Activated CD4-positive, alpha-beta T cell treated with anti-CD3 and anti-CD28 coated beads, Interleukin-2, amount 50 U/mL, for 48 hours (primary cell): ENCODE results near the gene SPC25.
"Not testable (repeated sequence)": the region's sequence is repeated elsewhere in the genome, so short reads cannot be mapped to it uniquely, and the experiment has no call there.

Experiments used
- DNase-seq, 2 experiments: peaks; one replicate each; pipeline ENCODE4 v3.0.0-alpha.2; 2020

The SPC25 gene, protein sequence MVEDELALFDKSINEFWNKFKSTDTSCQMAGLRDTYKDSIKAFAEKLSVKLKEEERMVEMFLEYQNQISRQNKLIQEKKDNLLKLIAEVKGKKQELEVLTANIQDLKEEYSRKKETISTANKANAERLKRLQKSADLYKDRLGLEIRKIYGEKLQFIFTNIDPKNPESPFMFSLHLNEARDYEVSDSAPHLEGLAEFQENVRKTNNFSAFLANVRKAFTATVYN

GRCh38 chr2:168890006-168890782, at the start of gene SPC25:
Gene SPC25, minus strand, starts transcription at chr2:168890430. Its CDS starts 911 bp downstream, at chr2:168889519.
- DNase-seq, result peak; percentile 88 to 92

DNA sequence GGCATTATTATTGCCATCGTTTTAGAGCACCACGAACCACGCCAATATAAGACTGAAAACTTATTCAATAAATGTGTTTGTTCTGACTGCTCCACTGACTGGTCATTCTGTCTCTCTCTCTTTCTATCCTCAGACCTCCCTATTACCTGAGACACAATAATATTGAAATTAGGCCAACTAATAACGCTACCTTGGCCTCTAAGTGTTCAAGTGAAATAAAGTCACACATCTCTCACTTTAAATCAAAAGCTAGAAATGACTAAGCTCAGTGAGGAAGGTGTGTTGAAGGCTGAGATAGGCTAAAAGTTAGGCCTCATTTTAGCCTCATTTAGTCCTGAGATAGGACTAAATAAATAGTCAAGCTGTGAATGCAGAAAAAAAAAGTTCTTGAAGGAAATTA, 49.7 kb upstream of the SPC25 start:
- DNase-seq, result no peak

DNA sequence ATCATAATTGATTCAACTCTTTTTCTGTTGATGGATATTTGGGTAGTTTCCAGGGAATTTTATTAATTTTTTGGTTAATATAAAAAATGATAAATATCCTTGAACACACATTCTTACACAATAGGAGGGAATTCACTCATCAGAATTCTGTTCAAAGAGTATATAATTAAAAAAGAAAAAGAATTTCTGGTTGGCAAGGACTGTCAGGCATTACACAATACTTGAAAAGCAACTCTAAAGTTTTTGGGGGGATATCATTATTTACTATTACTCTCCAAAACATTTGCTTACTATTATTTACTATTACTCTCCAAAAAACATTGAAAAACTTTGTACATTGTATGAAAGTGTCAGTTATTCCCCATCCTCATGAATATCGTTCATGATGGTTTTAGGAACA, 48.8 kb upstream of the SPC25 start:
- no peak for DNase-seq

GRCh38 chr2:168935810-168936581, 45.8 kb upstream of the SPC25 start:
- no peak for DNase-seq

DNA sequence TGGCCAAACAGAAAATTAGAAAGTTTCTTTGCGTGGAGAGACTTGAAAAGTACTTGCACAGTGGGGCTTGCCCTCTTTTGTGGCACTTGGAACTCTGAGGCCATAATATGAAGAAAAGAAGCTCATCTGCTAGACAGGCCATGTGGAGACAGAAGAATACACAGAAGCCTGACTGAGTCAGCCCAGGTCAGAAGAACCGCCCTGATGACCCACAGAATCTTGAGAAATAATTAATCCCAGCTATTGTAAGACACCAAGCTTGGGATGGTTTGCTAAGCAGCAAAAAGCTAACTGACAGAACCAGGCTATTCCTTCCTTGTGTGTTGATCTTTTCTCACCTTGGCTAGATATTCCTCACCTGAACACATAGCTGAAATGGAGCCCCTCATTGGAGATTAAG, 44.6 kb upstream of the SPC25 start:
- no peak for DNase-seq

DNA sequence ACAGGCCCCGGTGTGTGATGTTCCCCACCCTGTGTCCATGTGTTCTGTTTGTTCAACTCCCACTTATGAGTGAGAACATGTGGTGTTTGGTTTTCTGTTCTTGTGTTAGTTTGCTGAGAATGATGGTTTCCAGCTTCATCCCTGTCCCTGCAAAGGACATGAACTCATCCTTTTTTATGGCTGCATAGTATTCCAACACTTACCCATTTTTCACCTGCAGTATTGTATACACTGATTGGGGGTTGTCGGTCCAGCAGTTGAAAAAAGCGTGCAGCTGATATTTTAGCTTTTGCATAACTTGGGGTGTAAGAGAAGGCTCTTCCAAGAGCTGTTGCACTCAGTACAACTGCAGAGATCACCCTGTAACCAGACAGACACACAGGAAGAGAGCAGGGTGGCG, 41.9 kb upstream of the SPC25 start:
- not testable (repeated sequence) for DNase-seq

DNA sequence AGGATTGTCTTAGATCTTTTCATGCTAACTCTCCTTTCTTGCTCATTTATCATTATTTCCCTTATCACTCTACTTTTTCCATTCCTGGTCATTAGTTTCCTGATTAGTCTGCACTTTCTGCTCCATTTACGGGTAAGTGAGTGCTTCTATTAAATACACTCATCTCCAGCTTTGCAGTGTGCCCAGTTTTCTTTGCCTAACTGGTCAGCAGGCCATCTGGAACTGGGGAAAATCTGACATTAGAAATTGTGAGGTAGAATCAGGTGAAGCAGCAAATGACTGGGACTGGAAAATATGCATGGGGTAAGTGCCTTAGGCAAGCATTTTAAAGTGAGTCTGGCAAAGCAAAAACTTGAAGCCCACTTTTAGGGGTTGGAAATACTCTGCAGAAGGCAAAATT, 40.0 kb upstream of the SPC25 start:
- no peak for DNase-seq

GRCh38 chr2:168929031-168929430, 38.8 kb upstream of the SPC25 start:
- no peak for DNase-seq

DNA sequence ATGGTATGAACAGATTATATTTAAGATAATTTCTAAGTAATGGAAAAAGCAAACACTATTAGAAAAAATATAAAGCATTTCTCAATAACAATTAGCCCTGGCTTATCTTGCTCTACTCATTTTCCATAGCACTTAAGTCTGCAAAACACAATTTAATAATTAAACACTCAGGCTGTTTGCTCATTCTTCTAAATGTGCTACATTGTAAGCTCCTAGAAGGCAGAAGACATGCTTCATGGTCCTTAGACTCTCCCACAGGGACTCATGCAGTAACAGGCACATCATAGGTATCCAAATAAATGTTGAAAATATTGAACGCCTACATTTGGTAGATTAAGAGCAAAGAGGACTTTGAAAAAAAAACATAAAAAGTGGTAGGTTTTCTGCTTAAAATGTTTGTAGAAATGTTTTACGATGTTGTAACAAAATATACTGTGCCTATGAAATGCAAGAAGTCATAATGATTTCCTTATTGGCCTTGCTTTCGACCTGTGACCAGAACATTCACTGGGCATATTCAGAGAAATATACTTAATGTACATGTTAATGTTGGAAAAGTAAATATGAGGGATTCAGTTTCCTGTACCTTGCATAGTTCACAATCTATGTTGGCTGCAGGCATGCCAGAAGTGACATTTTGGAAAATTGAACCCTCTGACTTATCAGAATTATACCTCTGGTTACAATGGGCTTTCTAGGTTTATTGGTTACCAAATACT, 38.0 kb upstream of the SPC25 start:
- no peak for DNase-seq

DNA sequence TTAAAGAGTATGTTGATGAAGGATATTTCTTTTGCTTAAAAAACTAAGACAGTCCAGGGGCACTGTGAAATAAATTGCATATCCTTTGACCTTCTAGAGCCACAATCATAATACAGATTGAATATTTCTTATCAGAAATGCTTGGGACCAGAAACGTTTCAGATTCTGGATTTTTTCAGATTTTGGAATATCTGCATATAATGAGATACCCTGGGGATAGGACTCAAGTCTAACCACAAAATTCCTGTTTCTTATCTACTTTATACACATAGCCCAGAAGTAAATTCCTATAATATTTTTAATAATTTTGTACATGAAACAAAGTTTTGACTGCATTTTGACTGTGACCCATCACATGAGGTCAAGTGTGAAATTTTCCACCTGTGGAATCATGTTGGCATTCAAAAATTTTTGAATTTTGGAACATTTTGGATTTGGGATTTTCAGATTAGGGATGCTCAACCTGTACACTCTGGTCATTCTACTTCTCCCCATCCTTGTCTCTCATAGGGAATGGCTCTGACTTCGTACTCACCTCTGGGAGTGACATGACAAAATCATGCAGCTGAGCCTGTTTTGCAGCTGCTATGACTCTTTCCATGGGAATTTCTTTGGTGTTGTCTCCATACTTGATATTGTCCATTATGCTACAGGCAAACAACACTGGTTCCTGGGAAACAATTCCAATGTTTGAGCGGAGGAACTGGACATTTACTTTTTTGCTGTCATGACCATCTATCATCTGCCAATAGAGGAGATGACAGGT, 36.6 kb upstream of the SPC25 start:
- DNase-seq, result no peak

GRCh38 chr2:168920504-168921157, 30.4 kb upstream of the SPC25 start:
- no peak for DNase-seq

GRCh38 chr2:168916331-168916675, 26.1 kb upstream of the SPC25 start:
- no peak for DNase-seq

GRCh38 chr2:168915441-168916330, 25.5 kb upstream of the SPC25 start:
- no peak for DNase-seq

DNA sequence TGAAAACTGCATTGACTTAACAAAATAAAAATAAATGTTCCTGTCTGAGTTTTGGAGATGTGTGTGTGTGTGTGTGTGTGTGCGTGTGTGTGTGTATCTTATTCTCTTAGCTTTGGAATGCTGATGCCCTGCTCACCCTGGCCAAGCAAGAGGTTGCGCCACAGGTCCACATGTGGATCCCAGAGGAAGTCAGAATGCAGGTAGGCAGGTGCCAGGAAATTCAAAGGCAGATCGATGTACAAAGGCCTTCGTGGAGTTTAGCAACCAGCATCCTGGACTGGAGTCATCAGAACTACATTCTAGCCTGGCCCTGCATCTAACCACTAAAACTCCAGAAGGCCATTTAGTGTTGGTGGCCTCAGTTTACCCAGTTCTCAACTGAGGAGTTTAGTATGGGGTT, 23.3 kb upstream of the SPC25 start:
- no peak for DNase-seq

GRCh38 chr2:168912901-168913369, 22.7 kb upstream of the SPC25 start:
- no peak for DNase-seq

GRCh38 chr2:168912466-168912865, 22.2 kb upstream of the SPC25 start:
- DNase-seq, result no peak

DNA sequence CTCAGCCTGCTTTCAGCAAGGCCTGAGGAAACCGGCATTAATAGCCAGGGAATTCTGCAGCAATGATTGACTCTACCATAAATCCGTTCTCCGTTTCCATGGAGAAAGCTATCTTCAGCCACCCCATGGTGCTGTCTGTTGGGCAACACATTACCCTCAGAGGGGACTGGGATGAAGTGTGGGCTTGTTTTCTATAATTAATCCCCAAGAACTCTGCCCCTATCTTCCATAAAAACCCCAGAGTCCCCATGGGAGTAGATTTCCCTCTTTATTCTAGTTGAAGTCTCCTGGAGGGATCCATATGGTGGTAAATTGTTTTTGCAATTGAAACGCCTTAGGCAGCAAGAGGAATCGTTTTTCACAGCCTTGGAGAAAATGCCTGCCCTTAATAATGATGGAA, 20.1 kb upstream of the SPC25 start:
- no peak for DNase-seq

DNA sequence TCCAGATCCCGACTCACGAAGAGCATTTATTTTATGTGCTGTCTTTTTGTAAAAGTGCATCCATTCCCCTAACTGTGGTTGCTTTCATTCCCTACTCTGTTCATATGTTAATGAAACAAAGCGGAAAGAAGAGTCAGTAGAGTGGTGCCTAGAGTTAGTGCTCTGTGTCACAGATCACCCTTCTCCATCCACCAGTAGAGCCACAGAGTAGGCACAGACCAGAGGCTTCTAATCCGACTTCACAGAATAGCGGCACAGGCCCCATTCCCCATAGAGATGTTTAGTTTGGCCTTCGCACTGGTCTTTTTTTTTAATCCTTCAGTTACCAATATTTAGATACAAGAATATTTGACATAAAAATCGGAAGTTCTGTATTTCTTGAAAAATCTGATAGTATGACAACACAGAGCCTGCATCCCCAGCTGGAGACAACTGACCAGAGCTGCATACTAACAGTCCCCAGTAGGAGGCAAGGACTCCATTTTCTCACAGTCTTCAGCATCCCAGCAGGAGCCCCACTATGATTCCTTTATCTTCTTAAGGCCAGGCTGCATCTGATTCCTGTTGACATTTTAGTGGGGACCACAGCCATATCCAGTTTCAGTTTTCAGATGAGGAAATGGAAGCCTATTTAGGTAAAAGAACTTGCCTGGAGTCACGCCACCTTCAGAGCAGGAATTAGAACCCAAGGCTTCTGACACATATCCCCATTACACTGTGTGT, 17.9 kb upstream of the SPC25 start:
- DNase-seq, result no peak

DNA sequence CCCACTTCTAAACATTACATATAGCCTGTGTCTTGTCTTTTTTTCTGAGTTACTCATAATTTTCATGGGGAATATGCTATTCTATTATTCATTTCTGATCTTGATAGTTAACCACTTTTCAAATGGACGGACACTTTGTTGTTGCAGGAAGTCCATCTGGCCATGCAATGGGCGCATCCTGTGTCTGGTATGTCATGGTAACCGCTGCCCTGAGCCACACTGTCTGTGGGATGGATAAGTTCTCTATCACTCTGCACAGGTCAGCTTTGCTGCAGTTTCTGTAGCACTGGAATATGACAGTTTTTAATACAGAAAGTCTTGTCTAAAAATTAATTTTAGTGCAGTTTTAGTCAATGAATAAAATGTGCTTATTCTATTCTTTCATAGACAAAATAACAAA, 14.1 kb upstream of the SPC25 start:
- no peak for DNase-seq

DNA sequence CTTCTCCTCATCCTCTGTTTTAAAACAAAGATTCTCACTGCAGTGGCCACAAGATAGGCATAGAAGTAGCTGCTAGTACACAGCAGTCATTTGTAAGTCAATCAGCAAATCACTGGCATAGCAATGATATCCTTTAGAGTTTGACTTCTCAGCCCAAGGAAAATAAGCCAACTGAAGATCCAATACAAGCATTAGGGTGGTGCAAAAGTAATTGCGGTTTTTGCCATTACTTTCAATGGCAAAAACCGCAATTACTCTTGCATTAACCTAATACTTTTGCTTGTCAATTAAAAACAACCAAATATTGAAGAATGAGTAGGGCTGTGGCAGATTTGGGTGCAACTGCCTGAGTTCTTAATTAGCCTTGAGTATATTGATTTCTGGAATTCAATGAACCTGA, 13.7 kb upstream of the SPC25 start:
- no peak for DNase-seq
